ENCODE data around the gene AMBRA1.

The AMBRA1 gene

GRCh38 chr11:46524201-46524770 is 69.5 kb downstream of the AMBRA1 start:
- no peak overlapping the region for H3K27ac Mint-ChIP-seq
- no peaks in the 10 kb centered on the region for H3K9me3 Mint-ChIP-seq
- DNase-seq = no peak
- no peak for TF ChIP-seq CTCF (IDR thresholded peaks at IDR 0.05)
- peaks cover 13% of the 10 kb centered on the region for H3K4me1 Mint-ChIP-seq
- H3K27me3 Mint-ChIP-seq (ENCODE audit: low read depth, poor library complexity) = no peaks in the 10 kb centered on the region
- H3K36me3 Mint-ChIP-seq (ENCODE audit: low read depth) = peaks cover 18% of the 10 kb centered on the region
- H3K4me3 Mint-ChIP-seq = no peak overlapping the region

- Mint-ChIP-seq H3K4me3 (no peak overlapping the region), H3K4me1 (peaks cover 13% of the 10 kb centered on the region), H3K9me3 (no peaks in the 10 kb centered on the region), H3K27ac (peak overlapping the region; percentile 55), H3K36me3 (ENCODE audit: low read depth) (peaks cover 22% of the 10 kb centered on the region), H3K27me3 (ENCODE audit: low read depth, poor library complexity) (no peaks in the 10 kb centered on the region)
- no peak for DNase-seq
- no peak for TF ChIP-seq CTCF (IDR thresholded peaks at IDR 0.05)
Measured at GRCh38 chr11:46523290-46523689, 70.5 kb downstream of the AMBRA1 start.

- Mint-ChIP-seq H3K9me3 (no peaks in the 10 kb centered on the region), H3K36me3 (ENCODE audit: low read depth) (peaks cover 22% of the 10 kb centered on the region), H3K4me1 (peaks cover 13% of the 10 kb centered on the region), H3K27ac (peak overlapping the region; percentile 55), H3K27me3 (ENCODE audit: low read depth, poor library complexity) (no peaks in the 10 kb centered on the region), H3K4me3 (no peak overlapping the region)
- TF ChIP-seq CTCF (IDR thresholded peaks at IDR 0.05) = peak; percentile 1
- DNase-seq = no peak
Measured at GRCh38 chr11:46522682-46523281, 71.0 kb downstream of the AMBRA1 start.

GRCh38 chr11:46521961-46522681 is 71.7 kb downstream of the AMBRA1 start:
- H3K4me1 Mint-ChIP-seq = peaks cover 13% of the 10 kb centered on the region
- H3K9me3 Mint-ChIP-seq = no peaks in the 10 kb centered on the region
- H3K27me3 Mint-ChIP-seq (ENCODE audit: low read depth, poor library complexity) = no peaks in the 10 kb centered on the region
- TF ChIP-seq CTCF (IDR thresholded peaks at IDR 0.05) = peak; percentile 13
- peaks cover 21% of the 10 kb centered on the region for H3K36me3 Mint-ChIP-seq (ENCODE audit: low read depth)
- no peak overlapping the region for H3K27ac Mint-ChIP-seq
- no peak for DNase-seq
- H3K4me3 Mint-ChIP-seq = no peak overlapping the region

GRCh38 chr11:46520971-46521745 is 72.7 kb downstream of the AMBRA1 start:
- Mint-ChIP-seq H3K4me1 (peaks cover 13% of the 10 kb centered on the region), H3K27ac (peak overlapping the region; percentile 16), H3K9me3 (no peaks in the 10 kb centered on the region), H3K36me3 (ENCODE audit: low read depth) (peaks cover 12% of the 10 kb centered on the region), H3K4me3 (no peak overlapping the region), H3K27me3 (ENCODE audit: low read depth, poor library complexity) (no peaks in the 10 kb centered on the region)
- no peak for DNase-seq
- TF ChIP-seq CTCF (IDR thresholded peaks at IDR 0.05) = no peak

Measured in nephron progenitor cell (in vitro differentiated cells).